KOPT-K1 (cell line): ENCODE results near the gene PRRX2.

Experiments
- H3K27ac ChIP-seq: fragments of 200-600 bp; sonication (generic); 2 replicates; pipeline ENCODE4 v1.5.1; 2016; ENCODE audit warnings: antibody characterized with exemption, mild to moderate bottlenecking, low read depth, low read length; ENCODE audit not compliant: poor library complexity, severe bottlenecking
- H3K36me3 ChIP-seq: fragments of 200-600 bp; sonication (generic); 2 replicates; pipeline ENCODE4 v1.5.1; 2017; ENCODE audit warnings: antibody characterized with exemption, mild to moderate bottlenecking, low read length, moderate library complexity; ENCODE audit not compliant: insufficient read depth
- H3K9me3 ChIP-seq: fragments of 200-600 bp; sonication (generic); 2 replicates; pipeline ENCODE4 v1.5.1; 2017; ENCODE audit warnings: antibody characterized with exemption, low read length, mild to moderate bottlenecking; ENCODE audit not compliant: insufficient read depth, poor library complexity, severe bottlenecking

The PRRX2 gene

GRCh38 chr9:129675620-129676019 is 10.2 kb downstream of the PRRX2 start:
- no peaks in the 10 kb centered on the region for H3K36me3 ChIP-seq
- no peak overlapping the region for H3K27ac ChIP-seq
- no peaks in the 10 kb centered on the region for H3K9me3 ChIP-seq

- Histone ChIP-seq H3K36me3 (no peaks in the 10 kb centered on the region), H3K9me3 (no peaks in the 10 kb centered on the region), H3K27ac (no peak overlapping the region)
Observed at GRCh38 chr9:129676287-129676686, 10.8 kb downstream of the PRRX2 start.

- Histone ChIP-seq H3K27ac (no peak overlapping the region), H3K9me3 (no peaks in the 10 kb centered on the region), H3K36me3 (no peaks in the 10 kb centered on the region)
Observed at GRCh38 chr9:129676975-129677374, 11.5 kb downstream of the PRRX2 start.

GRCh38 chr9:129677456-129677855 is 12.0 kb downstream of the PRRX2 start:
- H3K36me3 ChIP-seq: no peaks in the 10 kb centered on the region
- no peak overlapping the region for H3K27ac ChIP-seq
- H3K9me3 ChIP-seq: no peaks in the 10 kb centered on the region

GRCh38 chr9:129678844-129679243 is 13.4 kb downstream of the PRRX2 start:
- Histone ChIP-seq H3K9me3 (no peaks in the 10 kb centered on the region), H3K36me3 (no peaks in the 10 kb centered on the region), H3K27ac (no peak overlapping the region)

GRCh38 chr9:129679537-129679936 is 14.1 kb downstream of the PRRX2 start:
- Histone ChIP-seq H3K9me3 (no peaks in the 10 kb centered on the region), H3K36me3 (no peaks in the 10 kb centered on the region), H3K27ac (no peak overlapping the region)

- Histone ChIP-seq H3K36me3 (no peaks in the 10 kb centered on the region), H3K27ac (no peak overlapping the region), H3K9me3 (no peaks in the 10 kb centered on the region)
Observed at GRCh38 chr9:129681924-129682323, 16.5 kb downstream of the PRRX2 start.

- H3K9me3 ChIP-seq: no peaks in the 10 kb centered on the region
- no peak overlapping the region for H3K27ac ChIP-seq
- H3K36me3 ChIP-seq: no peaks in the 10 kb centered on the region
Observed at GRCh38 chr9:129682381-129682780, 16.9 kb downstream of the PRRX2 start.

GRCh38 chr9:129685220-129685932 is 19.9 kb downstream of the PRRX2 start:
- Histone ChIP-seq H3K9me3 (no peaks in the 10 kb centered on the region), H3K36me3 (no peaks in the 10 kb centered on the region), H3K27ac (no peak overlapping the region)

GRCh38 chr9:129685933-129686259 is 20.4 kb downstream of the PRRX2 start:
- H3K36me3 ChIP-seq: no peaks in the 10 kb centered on the region
- no peak overlapping the region for H3K27ac ChIP-seq
- no peaks in the 10 kb centered on the region for H3K9me3 ChIP-seq

- H3K27ac ChIP-seq: no peak overlapping the region
- no peaks in the 10 kb centered on the region for H3K9me3 ChIP-seq
- no peaks in the 10 kb centered on the region for H3K36me3 ChIP-seq
Observed at GRCh38 chr9:129686736-129687135, 21.3 kb downstream of the PRRX2 start.

- Histone ChIP-seq H3K9me3 (no peaks in the 10 kb centered on the region), H3K27ac (no peak overlapping the region)
Observed at GRCh38 chr9:129687391-129687790, 21.9 kb downstream of the PRRX2 start.

GRCh38 chr9:129688285-129689043 is 23.0 kb downstream of the PRRX2 start:
- H3K36me3 ChIP-seq: no peaks in the 10 kb centered on the region
- no peak overlapping the region for H3K27ac ChIP-seq
- no peaks in the 10 kb centered on the region for H3K9me3 ChIP-seq

More at GRCh38 chr9:129687391-129687790, 21.9 kb downstream of the PRRX2 start:
- no peaks in the 10 kb centered on the region for H3K36me3 ChIP-seq

GRCh38 chr9:129692534-129692933 is 27.1 kb downstream of the PRRX2 start:
- Histone ChIP-seq H3K36me3 (no peaks in the 10 kb centered on the region), H3K9me3 (no peaks in the 10 kb centered on the region), H3K27ac (no peak overlapping the region)

- H3K36me3 ChIP-seq: no peaks in the 10 kb centered on the region
- no peak overlapping the region for H3K27ac ChIP-seq
- no peaks in the 10 kb centered on the region for H3K9me3 ChIP-seq
Observed at GRCh38 chr9:129693741-129694140, 28.3 kb downstream of the PRRX2 start.

- Histone ChIP-seq H3K27ac (no peak overlapping the region), H3K36me3 (no peaks in the 10 kb centered on the region), H3K9me3 (no peaks in the 10 kb centered on the region)
Observed at GRCh38 chr9:129694243-129694646, 28.8 kb downstream of the PRRX2 start.
